Liver (tissue), 9 donors: ENCODE data around the gene AGBL4. TPM values are rescaled to one million over a fixed set of nuclear protein-coding genes. Genes with fewer than 3 reads are reported as not detected.

Experiments
- DNase-seq: peaks from one replicate; pipeline ENCODE4 v3.0.0-alpha.2; 2017; ENCODE audit warnings: low spot score
- H3K27ac ChIP-seq, 2 donors: one replicate each; pipeline ENCODE4 v1.7.0; 2013; ENCODE audit warnings: inconsistent platforms in 2 of 2, low read length in 2 of 2, control low read depth in 1 of 2, low read depth in 1 of 2, mild to moderate bottlenecking in 1 of 2
- H3K27me3 ChIP-seq, 4 donors: one replicate each; pipeline versions ENCODE4 v1.6.1 to v1.7.0; 2013; ENCODE audit warnings: low read length in 3 of 4, inconsistent platforms in 1 of 4, mild to moderate bottlenecking in 1 of 4, moderate library complexity in 1 of 4; ENCODE audit not compliant: control insufficient read depth in 4 of 4, insufficient read depth in 4 of 4
- H3K36me3 ChIP-seq, 4 donors: one replicate each; pipeline versions ENCODE4 v1.6.1 to v1.7.0; 2013; ENCODE audit warnings: low read length in 3 of 4, mild to moderate bottlenecking in 3 of 4, low read depth in 1 of 4, moderate library complexity in 1 of 4; ENCODE audit not compliant: control insufficient read depth in 4 of 4, insufficient read depth in 3 of 4
- H3K4me1 ChIP-seq, 4 donors: one replicate each; pipeline versions ENCODE4 v1.6.1 to v1.7.0; 2013; ENCODE audit warnings: low read length in 3 of 4, mild to moderate bottlenecking in 3 of 4, moderate library complexity in 1 of 4; ENCODE audit not compliant: control insufficient read depth in 4 of 4, insufficient read depth in 4 of 4
- H3K4me3 ChIP-seq, 3 donors: one replicate each; pipeline versions ENCODE4 v1.6.1 to v1.7.0; 2013; ENCODE audit warnings: low read length in 3 of 3, control low read depth in 1 of 3, low read depth in 1 of 3, mild to moderate bottlenecking in 1 of 3
- H3K9ac ChIP-seq, 2 donors: one replicate each; pipeline ENCODE4 v1.7.0; 2013; ENCODE audit warnings: low read length in 2 of 2, mild to moderate bottlenecking in 2 of 2, moderate library complexity in 2 of 2, control low read depth in 1 of 2, low read depth in 1 of 2
- H3K9me3 ChIP-seq, 4 donors: one replicate each; pipeline versions ENCODE4 v1.6.1 to v1.7.0; 2013; ENCODE audit warnings: low read length in 3 of 4; ENCODE audit not compliant: control insufficient read depth in 4 of 4
- EGR1 ChIP-seq, 2 donors: IDR thresholded peaks; 2 replicates each; pipeline ENCODE4 v1.6.1; 2016 to 2018; ENCODE audit warnings: antibody characterized with exemption in 2 of 2, low read depth in 2 of 2
- FOXA1 ChIP-seq: IDR thresholded peaks from 2 replicates; pipeline ENCODE4 v1.6.1; 2016; ENCODE audit warnings: antibody characterized with exemption
- FOXA2 ChIP-seq: IDR thresholded peaks from 2 replicates; pipeline ENCODE4 v1.6.1; 2016; ENCODE audit warnings: antibody characterized with exemption
- GABPA ChIP-seq, 2 donors: IDR thresholded peaks in 1 of 2; conservative IDR thresholded peaks in 1 of 2; 2 replicates each; pipeline ENCODE4 v1.6.1; 2016; ENCODE audit warnings: antibody characterized with exemption in 2 of 2, mild to moderate bottlenecking in 1 of 2, moderate library complexity in 1 of 2
- RAD21 ChIP-seq, 2 donors: IDR thresholded peaks; 2 replicates each; pipeline ENCODE4 v1.6.1; 2016; ENCODE audit warnings: antibody characterized with exemption in 2 of 2, mild to moderate bottlenecking in 2 of 2
- RXRA ChIP-seq, 2 donors: IDR thresholded peaks; 2 replicates each; pipeline ENCODE4 v1.6.1; 2017 to 2018; ENCODE audit warnings: antibody characterized with exemption in 2 of 2, mild to moderate bottlenecking in 1 of 2
- SP1 ChIP-seq: IDR thresholded peaks from 2 replicates; pipeline ENCODE4 v1.6.1; 2018; ENCODE audit warnings: antibody characterized with exemption, mild to moderate bottlenecking
- YY1 ChIP-seq: IDR thresholded peaks from 2 replicates; pipeline ENCODE4 v1.6.1; 2016; ENCODE audit warnings: antibody characterized with exemption, mild to moderate bottlenecking
- WGBS: extraction: QIAGEN DNeasy Blood & Tissue Kit; methylation state at CpG from one replicate; pipeline ENCODE4 v1.1.7; 2013; 5-methylcytosine and 5-hydroxymethylcytosine counted together
- polyA plus RNA-seq, 2 donors: library from polyadenylated mRNA; stranded (reverse) in 1 of 2; unstranded in 1 of 2; fragments of 200-250 nt in 1 of 2; fragments of >200 nt in 1 of 2; fragmentation: Nextera tagmentation in 1 of 2; extraction: Ambion mirVana in 1 of 2; gene quantifications; one replicate each; pipeline versions ENCODE4 v1.2.1 to v1.2.3, GENCODE V29; 2013 to 2015
- total RNA-seq, 2 donors: library from RNA; depleted of rRNA; stranded (reverse); fragments of >200 nt; gene quantifications; one replicate each; pipeline ENCODE4 v1.2.3, GENCODE V29; 2014
- TF ChIP-seq, protein P1 (sequence below): fragments of 150-350 bp; IDR thresholded peaks from 2 replicates; pipeline ENCODE4 v1.5.1; 2017; ENCODE audit warnings: improper control_type of control experiment, low read depth, low read length; ENCODE audit not compliant: missing input control
- TF ChIP-seq, protein P2 (sequence below): IDR thresholded peaks from 2 replicates; pipeline ENCODE4 v1.6.1; 2016; ENCODE audit warnings: antibody characterized with exemption
- TF ChIP-seq, protein P3 (sequence below): IDR thresholded peaks from 2 replicates; pipeline ENCODE4 v1.6.1; 2016; ENCODE audit warnings: antibody characterized with exemption
- donor health status: healthy.
- donor health status: healthy.
- donor health status: healthy.
- donor health status: healthy.
- donor health status: healthy.

The AGBL4 gene
- total and polyA plus RNA-seq, 4 donors = 0.75 to 0.76 TPM; not detected in 2

DNA sequence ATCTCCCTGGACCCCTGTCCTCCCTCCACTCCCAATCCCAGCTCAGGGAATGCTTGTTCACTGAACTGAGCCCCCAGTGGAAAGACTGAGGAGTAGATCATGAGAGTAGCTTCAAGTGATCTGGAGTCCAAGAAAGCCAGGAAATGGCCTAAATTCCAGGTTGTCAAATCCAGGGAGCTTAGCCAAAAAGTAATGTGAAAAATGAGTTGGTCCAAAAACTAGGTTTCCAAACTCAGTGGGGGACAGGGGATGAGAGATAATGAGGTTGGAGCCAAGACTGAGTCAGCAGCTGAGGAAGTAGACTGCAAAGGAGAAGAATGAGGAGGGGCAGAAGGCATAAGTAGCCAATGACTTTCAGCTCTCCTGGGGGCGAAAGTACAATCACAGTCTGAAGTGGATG is 963.0 kb downstream of the AGBL4 start:
- Histone ChIP-seq H3K4me1 (no peaks in the 10 kb centered on the region), H3K4me3 (no peak overlapping the region), H3K9ac (no peak overlapping the region), H3K36me3 (no peaks in the 10 kb centered on the region), H3K9me3 (no peaks in the 10 kb centered on the region), H3K27me3 (peaks cover 0 to 2% (median 0%) of the 10 kb centered on the region in 4 donors), H3K27ac (no peak overlapping the region)
- no peak for DNase-seq
- TF ChIP-seq FOXA2 (no peak), EGR1 (IDR thresholded peaks at IDR 0.05; ENCODE audit: low read depth in 2 of 2) (no peak), YY1 (no peak), RAD21 (IDR thresholded peaks at IDR 0.05) (no peak), GABPA (IDR thresholded peaks at IDR 0.05 in 1 of 2, conservative IDR thresholded peaks at IDR 0.05 in 1 of 2) (no peak)
- TF ChIP-seq, protein P1, sequence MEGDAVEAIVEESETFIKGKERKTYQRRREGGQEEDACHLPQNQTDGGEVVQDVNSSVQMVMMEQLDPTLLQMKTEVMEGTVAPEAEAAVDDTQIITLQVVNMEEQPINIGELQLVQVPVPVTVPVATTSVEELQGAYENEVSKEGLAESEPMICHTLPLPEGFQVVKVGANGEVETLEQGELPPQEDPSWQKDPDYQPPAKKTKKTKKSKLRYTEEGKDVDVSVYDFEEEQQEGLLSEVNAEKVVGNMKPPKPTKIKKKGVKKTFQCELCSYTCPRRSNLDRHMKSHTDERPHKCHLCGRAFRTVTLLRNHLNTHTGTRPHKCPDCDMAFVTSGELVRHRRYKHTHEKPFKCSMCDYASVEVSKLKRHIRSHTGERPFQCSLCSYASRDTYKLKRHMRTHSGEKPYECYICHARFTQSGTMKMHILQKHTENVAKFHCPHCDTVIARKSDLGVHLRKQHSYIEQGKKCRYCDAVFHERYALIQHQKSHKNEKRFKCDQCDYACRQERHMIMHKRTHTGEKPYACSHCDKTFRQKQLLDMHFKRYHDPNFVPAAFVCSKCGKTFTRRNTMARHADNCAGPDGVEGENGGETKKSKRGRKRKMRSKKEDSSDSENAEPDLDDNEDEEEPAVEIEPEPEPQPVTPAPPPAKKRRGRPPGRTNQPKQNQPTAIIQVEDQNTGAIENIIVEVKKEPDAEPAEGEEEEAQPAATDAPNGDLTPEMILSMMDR = no peak
- TF ChIP-seq, protein P2, sequence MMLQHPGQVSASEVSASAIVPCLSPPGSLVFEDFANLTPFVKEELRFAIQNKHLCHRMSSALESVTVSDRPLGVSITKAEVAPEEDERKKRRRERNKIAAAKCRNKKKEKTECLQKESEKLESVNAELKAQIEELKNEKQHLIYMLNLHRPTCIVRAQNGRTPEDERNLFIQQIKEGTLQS = no peak
- WGBS = 73% methylated on average over 1 of the region's 1 CpG

DNA sequence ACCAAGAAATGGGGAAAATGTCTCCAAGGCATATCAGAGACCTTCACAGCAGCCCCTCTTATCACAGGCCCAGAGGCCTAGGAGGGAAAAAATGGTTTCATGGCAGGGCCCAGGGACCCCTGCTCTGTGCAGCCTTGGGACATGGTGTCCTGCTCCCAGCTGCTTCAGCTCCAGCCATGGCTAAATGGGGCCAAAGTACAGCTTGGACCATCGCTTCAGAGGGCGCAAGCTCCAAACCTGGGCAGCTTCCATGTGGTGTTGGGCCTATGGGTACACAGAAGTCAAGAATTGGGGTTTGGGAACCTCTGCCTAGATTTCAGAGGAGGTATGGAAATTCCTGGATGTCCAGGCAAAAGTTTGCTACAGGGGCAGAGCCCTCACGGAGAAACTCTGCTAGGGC is 964.7 kb downstream of the AGBL4 start:
- Histone ChIP-seq H3K36me3 (no peaks in the 10 kb centered on the region), H3K27ac (no peak overlapping the region), H3K9ac (no peak overlapping the region), H3K27me3 (peaks cover 0 to 2% (median 0%) of the 10 kb centered on the region in 4 donors), H3K9me3 (no peaks in the 10 kb centered on the region), H3K4me3 (no peak overlapping the region), H3K4me1 (no peaks in the 10 kb centered on the region)
- DNase-seq = no peak
- 86% methylated on average over 3 of the region's 3 CpGs for WGBS
- TF ChIP-seq, protein P3, sequence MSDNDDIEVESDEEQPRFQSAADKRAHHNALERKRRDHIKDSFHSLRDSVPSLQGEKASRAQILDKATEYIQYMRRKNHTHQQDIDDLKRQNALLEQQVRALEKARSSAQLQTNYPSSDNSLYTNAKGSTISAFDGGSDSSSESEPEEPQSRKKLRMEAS = no peak
- TF ChIP-seq FOXA1 (no peak), FOXA2 (no peak), RXRA (IDR thresholded peaks at IDR 0.05) (no peak)

DNA sequence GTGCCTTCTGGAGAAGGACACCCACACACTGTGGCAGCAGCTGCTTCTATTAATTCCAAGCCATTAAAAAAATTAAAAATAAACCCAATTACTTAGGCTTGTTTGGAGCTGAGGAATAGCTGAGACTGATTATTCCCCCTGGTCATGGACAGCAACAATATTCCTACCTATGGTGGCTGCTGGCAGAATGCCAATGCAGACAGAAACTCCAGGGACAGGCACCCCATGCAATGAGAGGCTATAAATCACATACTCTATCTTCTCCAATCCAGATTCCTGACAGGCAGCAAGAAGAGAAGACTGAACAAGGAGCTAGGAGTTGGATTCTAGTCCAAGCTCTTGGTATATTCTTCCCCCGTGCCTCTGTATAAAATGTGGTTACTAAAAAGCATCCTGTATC is 971.7 kb downstream of the AGBL4 start:
- TF ChIP-seq SP1 (no peak), RAD21 (IDR thresholded peaks at IDR 0.05) (no peak)
- DNase-seq = no peak
- no peaks in the 10 kb centered on the region for H3K36me3 ChIP-seq
- H3K27ac ChIP-seq = no peak overlapping the region
- no peak overlapping the region for H3K9ac ChIP-seq
- peaks cover 0 to 4% (median 0%) of the 10 kb centered on the region in 4 donors for H3K27me3 ChIP-seq
- H3K9me3 ChIP-seq = no peaks in the 10 kb centered on the region
- 94% methylated on average over 1 of the region's 1 CpG for WGBS
- no peak overlapping the region for H3K4me3 ChIP-seq
- no peaks in the 10 kb centered on the region for H3K4me1 ChIP-seq

DNA sequence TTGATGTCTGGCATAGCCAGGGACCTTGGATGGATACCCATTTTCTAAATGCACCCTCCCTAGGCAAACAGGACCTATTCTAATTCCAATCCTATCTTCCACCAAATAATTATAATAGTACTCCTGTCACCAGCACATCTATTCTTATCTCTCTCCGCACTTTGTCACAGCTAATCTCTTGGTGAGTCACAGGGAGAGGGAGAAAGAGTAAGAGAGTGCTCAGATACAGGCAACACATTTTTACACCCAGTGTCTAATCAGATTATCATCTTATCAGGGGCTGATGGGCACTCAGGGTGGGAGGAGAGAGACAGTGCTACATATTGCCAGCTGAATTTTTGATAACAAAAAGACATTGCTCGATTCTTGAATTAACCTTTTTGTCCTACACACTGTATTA is 972.1 kb downstream of the AGBL4 start:
- Histone ChIP-seq H3K9me3 (no peaks in the 10 kb centered on the region), H3K27ac (no peak overlapping the region), H3K9ac (no peak overlapping the region), H3K27me3 (peaks cover 0 to 4% (median 0%) of the 10 kb centered on the region in 4 donors), H3K4me3 (no peak overlapping the region), H3K36me3 (no peaks in the 10 kb centered on the region), H3K4me1 (no peaks in the 10 kb centered on the region)
- WGBS = 58% methylated on average over 2 of the region's 2 CpGs
- no peak for TF ChIP-seq YY1
- no peak for DNase-seq
